ENCODE results near the gene AUP1. TPM values are rescaled to one million over a fixed set of nuclear protein-coding genes. Genes with fewer than 3 reads are reported as not detected.

The AUP1 gene
- total and polyA plus RNA-seq, 7 donors = 46.5 to 178 (median 82.0) TPM

- H3K27ac ChIP-seq = peak overlapping the region in 3 of 4 donors; percentile 28 to 38 (median 38)
- no peaks in the 10 kb centered on the region for H3K4me1 ChIP-seq
- TF ChIP-seq POLR2A (IDR thresholded peaks at IDR 0.05) (no peak), POLR2AphosphoS5 (IDR thresholded peaks at IDR 0.05) (no peak), CTCF (IDR thresholded peaks at IDR 0.05) (no peak)
- no peaks in the 10 kb centered on the region for H3K9me3 ChIP-seq
- WGBS, 2 donors = 87 to 88% methylated on average over 7 of the region's 7 CpGs
- H3K36me3 ChIP-seq = no peaks in the 10 kb centered on the region
- intact Hi-C loops (cut with DNase I) = no loop called here
- no peaks in the 10 kb centered on the region for H3K27me3 ChIP-seq
- no peak overlapping the region for H3K4me3 ChIP-seq
- no peak for DNase-seq
Observed at GRCh38 chr2:74576211-74576862, 46.8 kb upstream of the AUP1 start.

- TF ChIP-seq POLR2A (IDR thresholded peaks at IDR 0.05) (no peak), POLR2AphosphoS5 (IDR thresholded peaks at IDR 0.05) (no peak), EP300 (IDR thresholded peaks at IDR 0.05) (no peak), CTCF (IDR thresholded peaks at IDR 0.05) (no peak)
- Histone ChIP-seq H3K27ac (no peak overlapping the region), H3K36me3 (no peaks in the 10 kb centered on the region), H3K9me3 (no peaks in the 10 kb centered on the region), H3K27me3 (no peaks in the 10 kb centered on the region), H3K4me3 (no peak overlapping the region), H3K4me1 (no peaks in the 10 kb centered on the region)
- intact Hi-C loops (cut with DNase I) = no loop called here
- 88 to 92% methylated on average over 4 of the region's 4 CpGs for WGBS, 2 donors
- DNase-seq = no peak
Observed at GRCh38 chr2:74575320-74575719, 45.8 kb upstream of the AUP1 start.

- H3K4me3 ChIP-seq = no peak overlapping the region
- no peaks in the 10 kb centered on the region for H3K9me3 ChIP-seq
- no peak overlapping the region for H3K27ac ChIP-seq
- WGBS, 2 donors = 37 to 58% methylated on average over 7 of the region's 7 CpGs
- intact Hi-C loops (cut with DNase I) = no loop called here
- H3K4me1 ChIP-seq = no peaks in the 10 kb centered on the region
- no peaks in the 10 kb centered on the region for H3K27me3 ChIP-seq
- no peak for DNase-seq
- TF ChIP-seq POLR2AphosphoS5 (IDR thresholded peaks at IDR 0.05) (no peak), POLR2A (IDR thresholded peaks at IDR 0.05) (no peak), EP300 (IDR thresholded peaks at IDR 0.05) (no peak), CTCF (IDR thresholded peaks at IDR 0.05) (no peak)
- no peaks in the 10 kb centered on the region for H3K36me3 ChIP-seq
Observed at GRCh38 chr2:74573747-74574562, 44.4 kb upstream of the AUP1 start.

- Histone ChIP-seq H3K36me3 (no peaks in the 10 kb centered on the region), H3K9me3 (no peaks in the 10 kb centered on the region), H3K27ac (no peak overlapping the region), H3K27me3 (no peaks in the 10 kb centered on the region), H3K4me3 (no peak overlapping the region), H3K4me1 (peaks cover 0 to 11% (median 5%) of the 10 kb centered on the region in 4 donors)
- intact Hi-C loops (cut with DNase I) = no loop called here
- WGBS, 2 donors = 78 to 83% methylated on average over 3 of the region's 3 CpGs
- TF ChIP-seq POLR2AphosphoS5 (IDR thresholded peaks at IDR 0.05) (no peak), EP300 (IDR thresholded peaks at IDR 0.05) (no peak), POLR2A (IDR thresholded peaks at IDR 0.05) (no peak), CTCF (IDR thresholded peaks at IDR 0.05) (no peak)
- no peak for DNase-seq
Observed at GRCh38 chr2:74572178-74572925, 42.8 kb upstream of the AUP1 start.
